Gastrocnemius medialis (tissue), 4 donors: ENCODE measurements around the gene ZNF487.

ENCODE experiments used
- POLR2A ChIP-seq, 2 donors: fragments of 450-650 bp; IDR thresholded peaks; one replicate each; pipeline ENCODE4 v1.6.1; 2017; ENCODE audit warnings: antibody characterized with exemption in 2 of 2, mild to moderate bottlenecking in 2 of 2, moderate library complexity in 2 of 2
- TF ChIP-seq, protein P1 (sequence below), 5 experiments: fragments of 450-650 bp in 3 of 5; fragments of 200-600 bp in 2 of 5; sonication (generic) in 2 of 5; IDR thresholded peaks in 4 of 5; conservative IDR thresholded peaks in 1 of 5; 1 replicate in 4 of 5; 2 replicates in 1 of 5; pipeline ENCODE4 v1.5.1; 2016 to 2019; ENCODE audit warnings: antibody characterized with exemption in 5 of 5, mild to moderate bottlenecking in 3 of 5, moderate library complexity in 3 of 5

DNA sequence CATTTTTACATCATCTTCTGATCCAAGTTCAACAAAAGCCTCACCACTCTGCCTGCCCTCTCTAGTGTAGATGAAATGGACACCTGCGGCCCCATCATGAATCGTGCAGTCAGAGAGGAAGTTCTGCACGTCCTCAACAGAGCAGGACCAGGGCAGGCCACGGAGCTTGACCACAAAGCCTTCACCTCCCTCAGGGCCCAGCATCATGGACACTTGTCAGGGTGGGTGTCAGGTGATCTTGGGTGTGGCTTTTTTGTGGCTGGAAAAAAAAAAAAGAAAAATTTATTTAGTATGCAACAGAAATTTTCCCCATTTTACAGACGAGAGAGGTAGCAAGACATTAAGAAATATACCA, 49.3 kb upstream of the ZNF487 start:
- TF ChIP-seq, protein P1, sequence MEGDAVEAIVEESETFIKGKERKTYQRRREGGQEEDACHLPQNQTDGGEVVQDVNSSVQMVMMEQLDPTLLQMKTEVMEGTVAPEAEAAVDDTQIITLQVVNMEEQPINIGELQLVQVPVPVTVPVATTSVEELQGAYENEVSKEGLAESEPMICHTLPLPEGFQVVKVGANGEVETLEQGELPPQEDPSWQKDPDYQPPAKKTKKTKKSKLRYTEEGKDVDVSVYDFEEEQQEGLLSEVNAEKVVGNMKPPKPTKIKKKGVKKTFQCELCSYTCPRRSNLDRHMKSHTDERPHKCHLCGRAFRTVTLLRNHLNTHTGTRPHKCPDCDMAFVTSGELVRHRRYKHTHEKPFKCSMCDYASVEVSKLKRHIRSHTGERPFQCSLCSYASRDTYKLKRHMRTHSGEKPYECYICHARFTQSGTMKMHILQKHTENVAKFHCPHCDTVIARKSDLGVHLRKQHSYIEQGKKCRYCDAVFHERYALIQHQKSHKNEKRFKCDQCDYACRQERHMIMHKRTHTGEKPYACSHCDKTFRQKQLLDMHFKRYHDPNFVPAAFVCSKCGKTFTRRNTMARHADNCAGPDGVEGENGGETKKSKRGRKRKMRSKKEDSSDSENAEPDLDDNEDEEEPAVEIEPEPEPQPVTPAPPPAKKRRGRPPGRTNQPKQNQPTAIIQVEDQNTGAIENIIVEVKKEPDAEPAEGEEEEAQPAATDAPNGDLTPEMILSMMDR (IDR thresholded peaks at IDR 0.05 in 4 of 5, conservative IDR thresholded peaks at IDR 0.05 in 1 of 5) = no peak
- no peak for TF ChIP-seq POLR2A (IDR thresholded peaks at IDR 0.05)
